IPS-NIHi11 (cell line): ENCODE results near the gene AGTPBP1.

Source experiments
- DNase-seq: peaks from one replicate; pipeline ENCODE4 v3.0.0; 2012; ENCODE audit warnings: mixed read lengths, low spot score

Gene AGTPBP1

GRCh38 chr9:85717220-85717619, 24.5 kb downstream of the AGTPBP1 start:
- no peak for DNase-seq

DNA sequence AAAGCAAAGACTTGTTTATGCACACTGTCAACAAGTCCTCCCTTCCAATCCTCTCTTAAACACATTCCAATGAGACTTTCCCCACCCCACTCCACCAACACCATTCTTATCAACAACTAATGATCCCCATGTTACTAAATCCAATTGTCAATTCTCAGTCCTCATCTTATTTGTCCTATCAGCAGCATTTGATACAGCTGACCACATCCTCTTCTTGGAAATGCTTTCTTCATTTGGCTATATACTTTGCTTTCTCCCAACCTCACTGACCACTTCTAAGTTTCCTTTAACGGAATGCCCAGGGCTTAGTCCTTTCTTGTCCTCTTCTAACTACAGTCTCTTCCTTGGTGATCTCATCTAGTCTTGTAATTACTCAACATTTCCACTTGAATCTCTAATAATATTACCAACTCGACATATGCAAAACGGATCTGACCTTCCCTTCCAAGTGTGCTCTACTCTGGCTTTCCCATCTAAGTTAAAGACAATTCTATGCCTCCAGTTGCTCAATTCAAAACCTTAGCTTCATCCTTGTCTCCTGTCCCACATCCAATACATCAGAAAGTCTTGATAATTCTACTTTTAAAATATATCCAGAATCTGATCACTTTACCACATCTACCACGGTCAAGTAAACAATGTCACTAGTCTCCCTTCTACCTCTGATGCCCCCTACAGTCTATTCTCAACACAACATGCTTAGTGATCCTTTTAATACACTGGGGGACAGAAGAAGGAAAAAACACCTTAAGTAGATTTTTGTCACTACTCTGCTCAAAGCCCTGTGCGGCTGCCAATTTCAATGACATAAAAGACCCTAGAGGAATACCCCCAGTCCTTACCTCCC, 25.5 kb downstream of the AGTPBP1 start:
- DNase-seq: peak; percentile 7

DNA sequence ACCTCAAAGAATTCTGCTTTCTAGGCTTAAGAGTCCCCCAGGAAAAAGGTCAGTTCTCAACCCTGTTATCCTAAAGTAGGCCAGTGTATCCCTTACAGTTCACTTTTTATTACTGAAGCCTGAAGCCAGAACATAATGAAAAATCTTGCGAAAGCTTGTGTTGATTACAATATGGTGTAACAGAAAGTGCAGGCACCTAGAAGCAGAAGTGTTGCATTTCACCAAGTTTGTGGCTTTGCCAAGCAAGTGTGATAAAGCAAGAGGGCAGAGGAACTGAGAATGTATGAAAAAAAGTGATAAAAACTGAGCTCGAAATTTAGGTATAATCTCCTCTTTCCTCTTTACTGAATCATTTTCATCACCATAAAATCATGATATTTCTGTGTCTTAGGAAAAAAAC, 26.2 kb downstream of the AGTPBP1 start:
- no peak for DNase-seq

GRCh38 chr9:85713897-85714296, 27.9 kb downstream of the AGTPBP1 start:
- DNase-seq: no peak

- no peak for DNase-seq
These were observed 37.0 kb downstream of the AGTPBP1 start for GRCh38 chr9:85704744-85705143.

GRCh38 chr9:85703398-85703797, 38.4 kb downstream of the AGTPBP1 start:
- no peak for DNase-seq

GRCh38 chr9:85702726-85703289, 38.9 kb downstream of the AGTPBP1 start:
- no peak for DNase-seq

DNA sequence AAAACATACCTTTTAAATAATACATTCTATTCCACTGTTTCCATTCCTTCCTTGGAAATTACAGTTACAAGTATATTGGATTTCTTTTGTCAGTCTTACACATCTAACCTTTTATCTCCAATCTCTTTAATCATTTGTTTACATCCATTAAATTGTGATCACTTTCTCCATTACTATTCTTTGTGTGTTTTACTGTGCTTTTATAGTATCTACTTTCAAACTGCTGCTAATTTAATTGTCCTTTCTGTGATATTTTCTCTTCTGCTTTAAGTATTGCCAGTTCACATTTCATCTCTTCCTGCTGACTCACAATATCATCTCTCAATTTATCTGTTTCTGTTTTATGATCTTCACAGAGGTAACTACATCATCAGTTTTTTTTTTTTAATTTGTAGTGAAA, 39.6 kb downstream of the AGTPBP1 start:
- DNase-seq: no peak

DNA sequence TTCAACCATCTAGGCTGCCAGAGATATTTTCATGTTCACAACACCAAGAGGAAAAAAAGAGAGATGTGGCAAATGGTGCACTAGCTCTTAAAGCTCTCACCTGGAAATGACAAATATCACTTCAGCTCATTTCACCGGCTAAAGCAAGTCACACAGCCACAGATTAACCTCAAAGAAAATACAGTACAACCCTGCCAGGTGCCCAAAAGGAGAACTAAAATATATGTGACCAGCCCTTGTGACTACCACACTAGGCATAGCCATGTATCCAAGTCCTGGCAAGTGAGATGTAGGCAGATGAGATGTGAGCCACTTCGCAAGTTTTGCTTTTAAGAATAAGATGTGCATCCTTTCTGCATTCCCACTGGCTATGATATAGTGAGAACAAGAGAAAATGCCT, 41.4 kb downstream of the AGTPBP1 start:
- DNase-seq: no peak

DNA sequence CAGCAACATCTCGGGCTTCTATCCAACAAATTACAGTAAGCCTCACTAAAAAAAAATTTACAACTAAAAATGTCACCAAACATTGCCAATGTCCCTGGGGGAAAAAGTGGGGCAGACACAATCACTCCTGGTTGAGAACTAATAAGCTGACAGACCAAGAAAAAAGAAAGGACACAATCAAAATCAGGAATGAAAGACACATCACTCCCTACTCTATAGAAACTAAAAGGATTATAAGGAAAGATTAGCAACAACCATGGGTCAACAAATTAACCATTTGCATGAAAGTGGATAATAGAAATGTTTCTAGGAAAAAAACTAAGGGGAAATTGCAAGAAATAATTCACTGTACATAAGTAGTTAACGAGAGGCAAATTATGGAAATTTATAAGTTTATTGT, 53.4 kb downstream of the AGTPBP1 start:
- DNase-seq: no peak

GRCh38 chr9:85685081-85685480, 56.7 kb downstream of the AGTPBP1 start:
- no peak for DNase-seq

GRCh38 chr9:85676790-85677189, 65.0 kb downstream of the AGTPBP1 start:
- no peak for DNase-seq

DNA sequence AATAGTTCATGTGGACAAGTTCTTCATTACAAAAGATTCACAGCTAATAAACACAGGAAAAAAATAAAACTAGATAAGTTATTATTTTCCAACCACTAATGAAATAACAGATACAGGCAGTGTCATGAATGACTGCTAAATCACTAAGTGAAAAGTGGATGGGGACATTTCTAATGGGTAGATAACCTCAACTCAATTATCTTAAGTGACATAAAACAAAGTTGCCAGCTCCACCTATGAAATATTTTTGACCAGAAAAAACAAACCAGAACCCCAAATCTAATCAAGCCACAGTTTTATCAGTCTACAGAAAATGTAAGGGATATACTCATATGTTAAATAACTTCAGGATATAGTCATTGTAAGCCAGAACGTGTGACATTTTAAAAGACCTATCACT, 74.4 kb downstream of the AGTPBP1 start:
- no peak for DNase-seq

DNA sequence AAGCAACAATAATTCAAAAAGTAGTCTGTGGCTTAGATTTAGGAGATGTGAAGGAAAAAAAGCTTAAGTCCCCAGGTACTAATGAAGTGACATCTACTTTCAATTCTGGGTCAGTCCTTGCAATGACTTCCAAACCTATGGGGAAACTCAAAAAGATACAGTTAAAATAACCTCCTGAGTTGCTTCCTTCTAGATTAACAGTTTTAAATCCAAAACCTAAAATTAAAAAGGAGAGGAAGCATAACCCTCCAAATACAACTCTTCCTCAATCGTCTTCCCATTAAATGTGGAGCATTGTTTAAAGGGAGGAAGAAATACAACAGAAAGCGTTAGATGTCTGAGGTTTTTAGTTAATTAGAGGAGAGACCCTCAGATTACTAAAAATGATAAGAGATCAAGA, 75.7 kb downstream of the AGTPBP1 start:
- DNase-seq: no peak

DNA sequence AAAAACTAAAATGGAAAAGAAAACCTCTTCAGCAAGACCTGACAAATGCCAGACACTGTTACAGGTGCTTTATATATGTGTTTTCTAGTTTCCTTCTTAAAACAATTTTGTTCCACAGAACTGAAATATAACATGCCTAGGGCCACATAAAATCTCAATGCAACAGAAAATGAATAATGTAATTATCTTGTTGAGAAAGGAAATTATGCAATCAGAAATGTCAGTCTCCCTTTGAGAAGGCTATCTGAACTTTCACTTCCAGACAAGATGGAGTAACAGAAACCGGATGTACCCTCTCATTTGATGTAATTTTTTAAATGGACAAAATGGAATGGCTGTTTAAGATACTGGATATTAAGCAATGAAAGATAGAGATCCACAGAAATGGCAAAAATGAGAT, 79.2 kb downstream of the AGTPBP1 start:
- DNase-seq: no peak

DNA sequence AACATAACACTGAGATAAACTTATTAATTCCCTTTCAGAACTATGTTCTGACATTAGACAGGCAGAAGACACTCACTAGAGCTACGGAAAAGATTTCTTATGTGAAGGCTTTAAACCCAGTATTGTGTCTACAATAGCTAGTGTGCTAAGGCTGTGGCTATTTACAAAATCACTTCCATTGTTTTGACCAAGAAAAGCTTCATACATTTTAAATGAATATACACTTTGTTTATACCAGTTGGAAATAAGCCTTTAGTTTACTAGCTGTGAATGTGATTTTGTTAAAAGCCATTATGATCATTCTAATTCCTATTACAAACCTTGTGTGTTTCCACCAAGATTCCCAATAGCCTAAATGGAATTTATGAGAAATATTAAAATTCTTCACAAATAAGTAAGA, 83.0 kb downstream of the AGTPBP1 start:
- no peak for DNase-seq

- no peak for DNase-seq
These were observed 88.6 kb downstream of the AGTPBP1 start for GRCh38 chr9:85653153-85653552.

GRCh38 chr9:85647571-85647970, 94.2 kb downstream of the AGTPBP1 start:
- no peak for DNase-seq

GRCh38 chr9:85645909-85646627, 95.7 kb downstream of the AGTPBP1 start:
- DNase-seq: no peak

GRCh38 chr9:85640425-85640824, 101.3 kb downstream of the AGTPBP1 start:
- DNase-seq: no peak

- DNase-seq: no peak
These were observed 102.0 kb downstream of the AGTPBP1 start for GRCh38 chr9:85639675-85640186.

DNA sequence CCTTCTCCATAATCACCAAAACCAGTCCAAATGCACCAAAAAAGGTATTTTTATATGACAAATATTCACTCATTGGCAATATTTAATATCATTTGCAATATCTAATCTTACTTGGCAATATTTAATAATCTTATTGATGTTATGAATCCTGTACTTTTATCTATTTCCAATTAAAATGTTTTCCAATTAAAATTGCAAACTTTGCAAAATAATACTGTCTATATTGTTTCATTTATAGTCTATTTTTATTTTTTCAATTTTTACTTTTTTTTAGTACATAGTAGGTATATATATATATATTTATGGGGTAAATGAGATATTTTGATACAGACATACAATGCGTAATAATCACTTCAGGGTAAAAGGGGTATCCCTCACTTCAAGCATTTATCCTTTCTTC, 109.9 kb downstream of the AGTPBP1 start:
- DNase-seq: no peak

GRCh38 chr9:85630676-85631075, 111.1 kb downstream of the AGTPBP1 start:
- DNase-seq: no peak
